Measurements from ENCODE around the gene GID4. TPM values are rescaled to one million over a fixed set of nuclear protein-coding genes. Genes with fewer than 3 reads are reported as not detected.

GID4 gene
- total and polyA plus RNA-seq, 2 of the 4 experiments (the other 2 are of a cell fraction), result 3.9 to 5.6 TPM

GRCh38 chr17:18041776-18042175, 2.6 kb downstream of the GID4 start:
- Histone ChIP-seq H3K4me3 (ENCODE audit: insufficient read depth, low read depth, low read length) (no peak overlapping the region), H3K23ac (ENCODE audit: low read depth, low read length) (peak overlapping the region; percentile 25; the same call in 1 of the 2 replicates), H3K4me2 (ENCODE audit: low read depth, low read length) (peak overlapping the region; percentile 6), H3K9me3 (ENCODE audit: control insufficient read depth, insufficient read depth, low read length) (no peaks in the 10 kb centered on the region), H2BK5ac (ENCODE audit: low read depth, low read length, poor library complexity, severe bottlenecking) (no peak overlapping the region), H3K56ac (ENCODE audit: extremely low read depth, insufficient read depth, low read length) (no peak overlapping the region), H3K27me3 (ENCODE audit: control insufficient read depth, insufficient read depth, low read length) (no peaks in the 10 kb centered on the region), H3K14ac (replicated peaks; ENCODE audit: low read depth, low read length) (peak overlapping the region; percentile 0; the same call in 1 of the 2 replicates), H3K9ac (ENCODE audit: low read depth, low read length) (no peak overlapping the region), H3K36me3 (ENCODE audit: control insufficient read depth, insufficient read depth, low read length) (peaks cover 6% of the 10 kb centered on the region; the same call in 1 of the 2 replicates), H2AK5ac (ENCODE audit: low read depth, low read length) (no peak overlapping the region; the same call in 1 of the 2 replicates), H4K20me1 (ENCODE audit: insufficient read depth, low read length) (peaks cover 11% of the 10 kb centered on the region; the same call in 1 of the 2 replicates), H2BK120ac (ENCODE audit: low read depth, low read length) (no peak overlapping the region), H2BK20ac (ENCODE audit: low read depth, low read length) (no peak overlapping the region), H3K27ac (ENCODE audit: insufficient read depth, low read length) (no peak overlapping the region), H3K9me1 (ENCODE audit: insufficient read depth, low read length) (peaks cover 7% of the 10 kb centered on the region), H2AFZ (replicated peaks; ENCODE audit: low read length, poor library complexity) (peak overlapping the region; percentile 21), H4K8ac (ENCODE audit: low read depth in 2 of 2, low read length in 2 of 2) (no peak overlapping the region), H2BK15ac (ENCODE audit: low read depth, low read length) (no peak overlapping the region), H3K79me1 (ENCODE audit: low read depth in 1 of 2, low read length in 2 of 2) (peaks cover 45 to 54% of the 10 kb centered on the region in 2 experiments), H3K4me1 (ENCODE audit: control insufficient read depth, insufficient read depth, low read length) (peaks cover 14% of the 10 kb centered on the region), H4K5ac (ENCODE audit: low read depth, low read length) (no peak overlapping the region), H4K91ac (ENCODE audit: insufficient read depth, low read depth, low read length) (no peak overlapping the region), H2AK9ac (replicated peaks; ENCODE audit: low read depth, low read length, poor library complexity) (peak overlapping the region; percentile 62), H3K18ac (ENCODE audit: low read depth, low read length) (no peak overlapping the region), H3K4ac (ENCODE audit: low read depth, low read length) (peak overlapping the region; percentile 35; the same call in 1 of the 2 replicates)
- dilution Hi-C loops (cut with HindIII; ENCODE audit: low sequenced_read_pairs, unreplicated experiment), result no loop called here
- DNase-seq (peak; percentile 75), ATAC-seq (ENCODE audit: low read depth) (no peak)
- ChIA-PET CTCF (interaction anchor here (0.9 kb wide), 1 partner anchor 163 kb away, joined by 3 read pairs; no protein-coding TSS in a partner anchor), POLR2A (ENCODE audit: unreplicated experiment) (no interaction called here)
- TF ChIP-seq POLR2A (IDR thresholded peaks at IDR 0.05; ENCODE audit: low read depth, low read length), result peak; percentile 28; the same call in 1 of the 2 replicates
- TF ChIP-seq CTCF (conservative IDR thresholded peaks at IDR 0.05; ENCODE audit: low read depth, low read length), result no peak
- TF ChIP-seq CEBPB (IDR thresholded peaks at IDR 0.05; ENCODE audit: low read depth, low read length), result peak; percentile 88
- BruUV-seq (replicated peaks), result no TSS peak
- in situ Hi-C loops (cut with MboI; ENCODE audit: low sequenced_read_pairs), result no loop called here
- intact Hi-C loops (cut with micrococcal nuclease), result no loop called here
- no CpG with 5 or more reads among the region's 1 CpG for WGBS, 2 experiments (ENCODE audit: extremely low coverage in 2 of 2, insufficient read length in 1 of 2)

All from IMR-90 (cell line).